Activated effector memory CD4-positive, alpha-beta T cell treated with anti-CD3 and anti-CD28 coated beads, Interleukin-2, amount 50 U/mL, for 16 hours (primary cell): ENCODE results near the gene CYP17A1.
"Not testable (repeated sequence)": the region's sequence is repeated elsewhere in the genome, so short reads cannot be mapped to it uniquely, and the experiment has no call there.

Experiments
- DNase-seq: peaks from one replicate; pipeline ENCODE4 v3.0.0-alpha.2; 2020

Gene CYP17A1

DNA sequence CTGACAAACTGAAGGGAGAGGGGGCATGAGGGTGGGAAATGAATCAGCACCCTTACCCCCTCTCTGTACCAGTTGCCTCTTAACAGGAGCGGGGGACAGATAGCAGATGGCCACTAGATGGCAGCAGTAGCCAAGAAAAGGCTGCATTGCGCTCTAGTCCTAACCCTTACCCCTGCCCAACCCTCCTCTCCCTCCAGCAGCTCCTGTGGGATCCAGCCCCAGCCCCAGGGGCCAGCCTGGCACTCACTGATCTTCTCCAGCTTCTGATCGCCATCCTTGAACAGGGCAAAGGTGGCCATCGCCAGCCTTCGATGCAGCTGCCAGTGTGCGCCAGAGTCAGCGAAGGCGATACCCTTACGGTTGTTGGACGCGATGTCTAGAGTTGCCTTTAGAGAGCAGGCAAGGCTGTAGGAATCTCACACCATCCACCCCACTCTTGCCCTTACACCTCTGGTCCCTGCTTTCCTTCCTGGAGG lies 2.2 kb downstream of the CYP17A1 start:
- peak; percentile 89 for DNase-seq

DNA sequence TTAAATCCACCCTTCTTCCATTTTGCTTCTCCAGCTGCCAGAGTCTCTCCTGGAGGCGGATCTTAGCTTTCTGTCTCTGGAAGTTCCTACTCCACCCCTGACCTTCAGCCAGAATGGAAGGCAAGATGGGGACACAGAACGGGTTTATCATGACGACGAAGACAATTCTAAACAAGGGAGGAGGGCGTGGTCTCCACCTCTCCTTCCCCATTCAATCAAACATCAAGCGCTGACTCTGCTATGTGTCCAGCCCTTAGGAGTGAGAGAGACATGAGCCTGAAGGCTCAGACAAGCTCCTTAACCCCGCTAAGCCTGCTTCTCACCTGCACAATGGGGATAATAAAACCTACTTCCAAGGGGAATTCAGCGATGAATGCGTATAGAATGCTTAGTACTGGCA lies 3.1 kb downstream of the CYP17A1 start:
- no peak for DNase-seq

DNA sequence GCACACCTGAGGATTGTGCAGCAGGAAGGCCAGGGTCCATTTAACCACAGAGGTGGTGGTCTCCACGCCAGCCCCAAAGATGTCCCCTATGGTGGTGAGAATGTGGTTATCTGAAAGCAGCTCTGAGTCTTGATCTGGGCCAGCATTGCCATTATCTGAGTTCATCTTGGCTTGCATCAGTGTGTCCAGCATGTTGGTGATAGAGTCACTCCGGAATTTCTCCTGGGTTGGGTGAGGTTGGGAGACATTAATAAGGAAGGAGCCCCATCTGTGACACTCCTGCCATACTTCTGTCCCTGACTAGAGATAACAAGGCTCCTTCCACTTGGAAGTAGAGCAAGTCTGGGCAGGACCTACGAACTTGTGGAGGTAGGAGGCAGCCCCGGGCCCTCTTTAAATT lies 4.2 kb downstream of the CYP17A1 start:
- no peak for DNase-seq

GRCh38 chr10:102832248-102832647 lies 5.0 kb downstream of the CYP17A1 start:
- no peak for DNase-seq

GRCh38 chr10:102831322-102832071 lies 5.7 kb downstream of the CYP17A1 start:
- DNase-seq = no peak

GRCh38 chr10:102827597-102827975 lies 9.6 kb downstream of the CYP17A1 start:
- no peak for DNase-seq

GRCh38 chr10:102826148-102826796 lies 10.9 kb downstream of the CYP17A1 start:
- DNase-seq = no peak

DNA sequence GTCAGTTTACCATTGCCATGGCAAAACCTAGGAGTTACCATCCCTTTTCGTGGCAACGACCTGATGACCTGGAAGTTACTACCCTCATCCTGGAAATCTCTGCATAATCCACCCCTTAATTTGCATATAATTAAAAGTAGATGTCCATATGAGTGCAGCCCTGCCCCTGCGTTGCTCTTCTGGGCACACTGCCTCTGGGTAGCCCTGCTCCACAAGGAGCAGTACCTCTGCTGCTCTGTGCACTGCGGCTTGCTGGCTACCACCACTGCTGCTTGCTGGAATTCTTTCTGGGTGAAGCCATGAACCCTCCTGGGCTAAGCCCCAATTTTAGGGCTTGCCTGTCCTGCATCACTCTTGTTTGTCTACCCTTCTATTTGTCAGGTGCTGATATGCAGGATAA lies 12.5 kb downstream of the CYP17A1 start:
- no peak for DNase-seq

GRCh38 chr10:102822222-102822621 lies 15.0 kb downstream of the CYP17A1 start:
- no peak for DNase-seq

- DNase-seq = not testable (repeated sequence)
Measured at GRCh38 chr10:102820008-102820407, 17.2 kb downstream of the CYP17A1 start.

DNA sequence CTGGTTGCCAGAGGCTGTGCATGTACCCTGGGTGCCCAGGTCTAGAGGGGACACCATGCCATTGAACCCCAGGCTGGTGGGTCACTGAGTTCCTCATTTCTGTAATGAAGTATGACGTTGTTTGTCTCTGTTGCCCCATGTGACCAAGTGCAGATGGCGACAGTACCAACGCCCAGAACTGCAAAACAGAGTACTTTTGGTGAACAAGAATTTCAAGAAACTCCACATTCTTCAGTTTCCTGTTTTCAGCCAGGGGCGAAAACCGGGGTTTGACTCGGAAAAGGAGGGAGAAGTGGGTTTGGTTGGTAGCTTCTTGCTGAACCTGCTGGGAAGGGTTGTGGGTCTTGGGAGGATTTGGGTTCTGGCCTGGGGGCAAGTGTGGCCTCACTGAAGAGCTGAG lies 18.2 kb downstream of the CYP17A1 start:
- no peak for DNase-seq

- no peak for DNase-seq
Measured at GRCh38 chr10:102817175-102817574, 20.0 kb downstream of the CYP17A1 start.

GRCh38 chr10:102815790-102816549 lies 21.2 kb downstream of the CYP17A1 start:
- no peak for DNase-seq

DNA sequence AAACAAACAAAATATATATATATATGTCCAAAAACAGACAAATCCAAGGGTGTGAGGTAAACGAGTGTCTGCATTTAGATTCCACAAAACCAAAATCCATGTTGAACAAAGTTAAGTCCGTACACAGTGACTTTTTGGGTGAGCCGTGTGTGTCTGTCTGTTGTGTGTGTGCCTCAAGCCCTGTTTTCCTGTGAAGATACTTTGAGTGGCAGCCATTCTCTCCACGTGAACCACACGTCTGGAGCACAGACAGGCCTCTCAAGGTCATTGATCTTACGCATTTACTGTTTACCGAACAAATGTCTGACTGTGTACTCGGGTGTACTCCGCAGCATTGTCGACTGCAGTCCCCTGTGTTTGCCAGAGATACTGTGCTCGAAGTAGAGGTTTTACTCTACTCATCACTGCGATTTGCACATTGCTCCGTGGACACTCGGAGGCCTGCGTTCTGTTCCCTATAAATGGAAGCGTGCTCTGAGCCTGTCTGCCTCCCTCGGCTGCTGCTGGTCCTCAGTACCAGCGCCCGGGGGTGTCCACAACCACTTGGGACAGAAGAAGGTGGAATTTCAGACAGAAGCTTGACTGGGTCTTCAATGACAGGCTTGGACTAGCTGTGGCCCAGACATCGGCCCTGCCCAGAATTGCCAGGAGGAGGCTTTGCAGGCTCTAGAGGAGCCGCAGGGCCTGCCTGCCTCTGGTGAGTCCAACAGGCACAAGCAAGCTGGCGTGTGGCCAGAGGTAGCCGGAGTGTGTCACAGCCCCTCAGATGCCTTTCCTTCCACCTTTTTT lies 22.1 kb downstream of the CYP17A1 start:
- DNase-seq = no peak

GRCh38 chr10:102814453-102814871 lies 22.8 kb downstream of the CYP17A1 start:
- no peak for DNase-seq

DNA sequence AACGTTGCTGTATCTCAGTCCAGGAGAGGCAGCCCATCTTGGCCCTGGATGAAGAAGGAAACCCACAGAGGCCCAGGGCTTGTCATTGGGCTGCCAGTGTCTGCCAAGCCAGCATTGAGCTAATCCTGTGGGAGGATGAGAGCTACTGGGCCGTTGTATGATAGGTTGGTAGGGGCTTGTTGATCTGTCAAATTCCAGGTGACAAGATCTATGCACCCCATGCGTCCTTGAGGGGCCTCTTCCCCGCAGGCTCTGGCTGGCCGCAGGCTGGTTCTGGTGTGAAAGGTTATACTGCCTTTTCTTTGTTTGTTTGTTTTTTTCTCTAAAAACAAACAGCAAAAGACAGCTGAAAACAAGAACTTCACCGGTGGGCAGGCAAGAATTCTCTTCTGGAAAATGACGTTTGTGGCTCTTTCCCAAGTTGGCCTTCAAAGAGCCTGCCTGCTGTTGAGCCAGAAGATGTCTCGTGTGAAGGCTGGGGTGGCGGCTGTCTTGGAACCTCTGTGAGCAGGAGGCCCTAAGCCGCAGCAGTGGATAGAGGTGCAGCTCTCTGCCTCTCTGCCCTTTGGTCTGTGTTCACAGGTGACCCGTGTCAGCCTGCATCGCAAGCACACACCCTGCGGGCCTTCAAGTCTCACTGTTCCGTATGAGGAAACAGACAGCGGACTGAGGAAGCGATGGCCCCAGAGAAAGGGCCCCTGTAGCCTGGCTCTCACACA lies 23.3 kb downstream of the CYP17A1 start:
- no peak for DNase-seq

DNA sequence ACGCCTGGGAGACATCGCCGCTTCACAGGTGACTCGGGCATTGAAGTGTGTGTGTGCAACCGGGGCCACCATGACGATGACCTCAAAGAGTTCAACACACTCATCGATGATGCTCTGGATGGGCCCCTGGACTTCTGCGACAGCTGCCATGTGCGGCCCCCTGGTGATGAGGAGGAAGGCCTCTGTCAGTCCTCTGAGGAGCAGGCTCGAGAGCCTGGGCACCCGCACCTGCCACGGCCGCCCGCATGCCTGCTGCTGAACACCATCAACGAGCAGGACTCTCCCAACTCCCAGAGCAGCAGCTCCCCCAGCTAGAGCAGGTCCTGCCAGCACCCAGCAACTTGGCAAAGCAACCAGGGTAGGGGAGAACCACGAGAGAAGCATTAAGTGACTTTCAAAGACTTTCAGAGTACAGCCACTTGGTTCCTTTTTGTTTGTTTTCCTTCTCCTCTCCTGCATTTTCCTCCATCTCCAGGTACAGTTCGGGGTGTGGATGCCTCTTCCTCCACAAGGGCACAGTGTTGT lies 24.1 kb downstream of the CYP17A1 start:
- no peak for DNase-seq

DNA sequence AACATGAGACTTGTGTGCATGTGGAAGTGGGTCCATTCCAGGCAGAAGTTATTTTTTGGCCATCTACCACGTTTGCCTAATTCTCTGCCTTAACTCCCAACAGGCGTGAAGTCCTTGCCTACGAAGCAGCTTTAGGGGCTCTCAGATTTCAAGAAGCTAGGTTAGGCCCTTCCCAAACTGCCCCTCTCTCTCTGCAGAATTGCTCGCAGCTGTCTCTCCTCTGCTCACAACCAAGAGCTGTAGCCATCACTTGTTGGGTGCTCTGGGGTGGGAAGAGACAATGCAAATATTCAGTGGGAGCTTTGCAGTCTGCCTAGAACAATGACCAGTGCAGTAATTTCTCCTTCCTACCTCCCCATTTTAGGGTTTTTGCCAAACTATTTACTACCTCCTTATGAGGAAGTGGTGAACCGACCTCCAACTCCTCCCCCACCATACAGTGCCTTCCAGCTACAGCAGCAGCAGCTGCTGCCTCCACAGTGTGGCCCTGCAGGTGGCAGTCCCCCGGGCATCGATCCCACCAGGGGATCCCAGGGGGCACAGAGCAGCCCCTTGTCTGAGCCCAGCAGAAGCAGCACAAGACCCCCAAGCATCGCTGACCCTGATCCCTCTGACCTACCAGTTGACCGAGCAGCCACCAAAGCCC lies 24.9 kb downstream of the CYP17A1 start:
- no peak for DNase-seq

DNA sequence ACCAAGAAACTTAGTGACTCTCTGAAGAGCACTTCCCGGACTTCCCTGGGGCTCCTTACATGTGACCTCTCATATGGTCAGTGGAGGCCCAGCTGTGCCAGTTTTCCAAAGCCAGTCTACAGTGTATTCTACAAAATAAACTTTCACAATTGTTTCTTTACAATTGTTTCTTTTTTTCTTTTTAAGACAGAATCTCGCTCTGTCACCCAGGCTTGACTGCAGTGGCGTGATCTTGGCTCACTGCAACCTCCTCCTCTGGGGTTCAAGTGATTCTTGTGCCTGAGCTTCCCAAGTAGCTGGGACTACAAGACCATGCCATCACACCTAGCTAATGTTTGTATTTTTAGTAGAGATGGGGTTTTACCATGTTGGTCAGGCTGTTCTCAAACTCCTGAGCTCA lies 25.9 kb downstream of the CYP17A1 start:
- DNase-seq = no peak

- DNase-seq = no peak
Measured at GRCh38 chr10:102808380-102808779, 28.8 kb downstream of the CYP17A1 start.

DNA sequence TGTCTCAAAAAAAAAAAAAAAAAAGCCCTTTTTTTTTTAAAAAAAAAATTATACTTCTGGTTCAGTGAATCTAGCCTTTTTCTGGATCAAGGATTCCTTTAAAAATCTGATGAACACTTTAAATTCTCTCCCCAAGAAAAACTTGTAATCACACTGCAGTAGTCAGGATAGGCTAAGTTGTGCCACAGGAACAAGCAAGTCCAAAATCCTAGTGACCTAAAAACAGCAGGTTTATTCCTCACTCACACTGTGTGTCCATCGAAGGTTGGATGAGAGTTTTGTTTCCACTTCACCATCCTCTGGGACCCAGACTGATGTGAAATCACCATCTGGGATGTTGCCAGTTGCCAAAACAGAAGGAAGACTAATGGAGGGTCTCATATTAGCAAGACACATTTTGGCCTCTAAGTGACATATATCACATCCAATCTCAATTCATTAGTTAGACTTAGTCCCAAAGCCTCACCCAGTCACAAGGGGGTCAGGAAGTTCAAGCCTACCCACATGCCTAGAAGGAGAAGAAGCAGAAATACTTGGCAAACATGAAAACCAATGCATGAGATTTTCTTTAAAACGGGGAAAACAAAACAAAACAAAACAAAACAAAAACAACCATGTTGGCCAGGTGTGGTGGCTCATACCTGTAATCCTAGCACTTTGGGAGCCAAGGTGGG lies 32.7 kb downstream of the CYP17A1 start:
- DNase-seq = no peak
